Mucosa of rectum (tissue), 2 donors: Measurements from ENCODE around the gene KRT76.

ENCODE experiments used
- H3K27ac ChIP-seq, 2 donors: one replicate each; pipeline ENCODE4 v1.7.0; 2013; ENCODE audit warnings: inconsistent platforms in 2 of 2, low read depth in 2 of 2, low read length in 2 of 2
- H3K27me3 ChIP-seq, 2 donors: one replicate each; pipeline ENCODE4 v1.7.0; 2013; ENCODE audit warnings: low read length in 2 of 2; ENCODE audit not compliant: control insufficient read depth in 2 of 2, insufficient read depth in 2 of 2
- H3K36me3 ChIP-seq, 2 donors: one replicate each; pipeline ENCODE4 v1.7.0; 2013; ENCODE audit warnings: low read length in 2 of 2; ENCODE audit not compliant: control insufficient read depth in 2 of 2, insufficient read depth in 2 of 2
- H3K4me1 ChIP-seq, 2 donors: one replicate each; pipeline ENCODE4 v1.7.0; 2013; ENCODE audit warnings: low read length in 2 of 2, mild to moderate bottlenecking in 1 of 2; ENCODE audit not compliant: control insufficient read depth in 2 of 2, insufficient read depth in 2 of 2
- H3K4me3 ChIP-seq, 2 donors: one replicate each; pipeline ENCODE4 v1.7.0; 2013; ENCODE audit warnings: low read length in 2 of 2
- H3K9ac ChIP-seq, 2 donors: one replicate each; pipeline ENCODE4 v1.7.0; 2013; ENCODE audit warnings: low read length in 2 of 2, low read depth in 1 of 2, mild to moderate bottlenecking in 1 of 2
- H3K9me3 ChIP-seq, 2 donors: one replicate each; pipeline ENCODE4 v1.7.0; 2013; ENCODE audit warnings: low read length in 2 of 2; ENCODE audit not compliant: control insufficient read depth in 2 of 2
- donor health status: healthy.
- donor health status: Normal muscosa, but diverticular disease.

The KRT76 gene

GRCh38 chr12:52776913-52777395 lies at the start of gene KRT76:
KRT76 (minus strand) TSS chr12:52777345; CDS start chr12:52777291, 54 bp downstream.
- Histone ChIP-seq H3K4me1 (no peaks in the 10 kb centered on the region), H3K9ac (no peak within 1 kb of the TSS), H3K36me3 (no peaks in the 10 kb centered on the region), H3K27me3 (peaks cover 2 to 6% of the 10 kb centered on the region in 2 donors), H3K27ac (no peak within 1 kb of the TSS), H3K9me3 (no peaks in the 10 kb centered on the region), H3K4me3 (no peak within 1 kb of the TSS)

- H3K27ac ChIP-seq = no peak overlapping the region
- H3K4me3 ChIP-seq = no peak overlapping the region
- no peaks in the 10 kb centered on the region for H3K9me3 ChIP-seq
- H3K27me3 ChIP-seq = no peaks in the 10 kb centered on the region
- H3K4me1 ChIP-seq = peaks cover 3 to 5% of the 10 kb centered on the region in 2 donors
- no peak overlapping the region for H3K9ac ChIP-seq
- no peaks in the 10 kb centered on the region for H3K36me3 ChIP-seq
Measured at GRCh38 chr12:52825961-52826360, 48.8 kb upstream of the KRT76 start.

GRCh38 chr12:52824741-52825410 lies 47.7 kb upstream of the KRT76 start:
- Histone ChIP-seq H3K4me3 (no peak overlapping the region), H3K9me3 (no peaks in the 10 kb centered on the region), H3K36me3 (no peaks in the 10 kb centered on the region), H3K9ac (no peak overlapping the region), H3K27ac (no peak overlapping the region), H3K27me3 (no peaks in the 10 kb centered on the region), H3K4me1 (peaks cover 3 to 5% of the 10 kb centered on the region in 2 donors)

GRCh38 chr12:52823761-52824450 lies 46.8 kb upstream of the KRT76 start:
- no peak overlapping the region for H3K9ac ChIP-seq
- H3K27ac ChIP-seq = no peak overlapping the region
- no peaks in the 10 kb centered on the region for H3K9me3 ChIP-seq
- no peaks in the 10 kb centered on the region for H3K36me3 ChIP-seq
- H3K27me3 ChIP-seq = no peaks in the 10 kb centered on the region
- H3K4me1 ChIP-seq = peaks cover 3 to 5% of the 10 kb centered on the region in 2 donors
- H3K4me3 ChIP-seq = no peak overlapping the region

GRCh38 chr12:52822771-52823510 lies 45.8 kb upstream of the KRT76 start:
- no peaks in the 10 kb centered on the region for H3K36me3 ChIP-seq
- peaks cover 3 to 5% of the 10 kb centered on the region in 2 donors for H3K4me1 ChIP-seq
- no peak overlapping the region for H3K27ac ChIP-seq
- H3K27me3 ChIP-seq = no peaks in the 10 kb centered on the region
- H3K9me3 ChIP-seq = no peaks in the 10 kb centered on the region
- no peak overlapping the region for H3K9ac ChIP-seq
- H3K4me3 ChIP-seq = no peak overlapping the region

GRCh38 chr12:52821826-52822660 lies 44.9 kb upstream of the KRT76 start:
- H3K27me3 ChIP-seq = no peaks in the 10 kb centered on the region
- no peaks in the 10 kb centered on the region for H3K36me3 ChIP-seq
- peaks cover 3 to 5% of the 10 kb centered on the region in 2 donors for H3K4me1 ChIP-seq
- H3K9ac ChIP-seq = no peak overlapping the region
- H3K9me3 ChIP-seq = no peaks in the 10 kb centered on the region
- no peak overlapping the region for H3K4me3 ChIP-seq
- no peak overlapping the region for H3K27ac ChIP-seq

- peaks cover 3 to 5% of the 10 kb centered on the region in 2 donors for H3K4me1 ChIP-seq
- no peak overlapping the region for H3K4me3 ChIP-seq
- no peaks in the 10 kb centered on the region for H3K36me3 ChIP-seq
- H3K27me3 ChIP-seq = no peaks in the 10 kb centered on the region
- no peak overlapping the region for H3K27ac ChIP-seq
- H3K9me3 ChIP-seq = no peaks in the 10 kb centered on the region
- no peak overlapping the region for H3K9ac ChIP-seq
Measured at GRCh38 chr12:52821071-52821730, 44.1 kb upstream of the KRT76 start.

- no peak overlapping the region for H3K9ac ChIP-seq
- no peak overlapping the region for H3K27ac ChIP-seq
- H3K4me3 ChIP-seq = no peak overlapping the region
- no peaks in the 10 kb centered on the region for H3K36me3 ChIP-seq
- no peaks in the 10 kb centered on the region for H3K9me3 ChIP-seq
- no peaks in the 10 kb centered on the region for H3K27me3 ChIP-seq
- H3K4me1 ChIP-seq = peaks cover 3 to 5% of the 10 kb centered on the region in 2 donors
Measured at GRCh38 chr12:52820521-52820920, 43.4 kb upstream of the KRT76 start.

GRCh38 chr12:52819731-52820510 lies 42.8 kb upstream of the KRT76 start:
- Histone ChIP-seq H3K4me1 (peaks cover 3 to 5% of the 10 kb centered on the region in 2 donors), H3K4me3 (no peak overlapping the region), H3K27me3 (no peaks in the 10 kb centered on the region), H3K36me3 (no peaks in the 10 kb centered on the region), H3K9me3 (no peaks in the 10 kb centered on the region), H3K27ac (no peak overlapping the region), H3K9ac (no peak overlapping the region)
